Ishikawa (cell line): ENCODE results near the gene LZTS2.

Experiments
- CEBPB ChIP-seq: IDR thresholded peaks from 2 replicates; pipeline ENCODE4 v1.6.1; 2012
- CREB1 ChIP-seq: IDR thresholded peaks from 2 replicates; pipeline ENCODE4 v1.6.1; 2012; ENCODE audit warnings: low read depth
- EP300 ChIP-seq: IDR thresholded peaks from 2 replicates; pipeline ENCODE4 v1.6.1; 2012; ENCODE audit warnings: borderline replicate concordance
- FOXM1 ChIP-seq: IDR thresholded peaks from 2 replicates; pipeline ENCODE4 v1.6.1; 2012; ENCODE audit warnings: low read depth, borderline replicate concordance
- NFIC ChIP-seq: IDR thresholded peaks from 2 replicates; pipeline ENCODE4 v1.6.1; 2012
- RAD21 ChIP-seq: IDR thresholded peaks from 2 replicates; pipeline ENCODE4 v1.6.1; 2012; ENCODE audit warnings: low read depth
- TAF1 ChIP-seq: IDR thresholded peaks from 2 replicates; pipeline ENCODE4 v1.6.1; 2012; ENCODE audit warnings: low read depth, mild to moderate bottlenecking
- TEAD4 ChIP-seq: IDR thresholded peaks from 2 replicates; pipeline ENCODE4 v1.6.1; 2012
- YY1 ChIP-seq: IDR thresholded peaks from 2 replicates; pipeline ENCODE4 v1.6.1; 2012; ENCODE audit warnings: low read depth
- TF ChIP-seq, protein P1 (sequence below): IDR thresholded peaks from 2 replicates; pipeline ENCODE4 v1.6.1; 2012
- TF ChIP-seq, protein P2 (sequence below): IDR thresholded peaks from 2 replicates; pipeline ENCODE4 v1.6.1; 2012; ENCODE audit warnings: low read depth, mild to moderate bottlenecking

DNA sequence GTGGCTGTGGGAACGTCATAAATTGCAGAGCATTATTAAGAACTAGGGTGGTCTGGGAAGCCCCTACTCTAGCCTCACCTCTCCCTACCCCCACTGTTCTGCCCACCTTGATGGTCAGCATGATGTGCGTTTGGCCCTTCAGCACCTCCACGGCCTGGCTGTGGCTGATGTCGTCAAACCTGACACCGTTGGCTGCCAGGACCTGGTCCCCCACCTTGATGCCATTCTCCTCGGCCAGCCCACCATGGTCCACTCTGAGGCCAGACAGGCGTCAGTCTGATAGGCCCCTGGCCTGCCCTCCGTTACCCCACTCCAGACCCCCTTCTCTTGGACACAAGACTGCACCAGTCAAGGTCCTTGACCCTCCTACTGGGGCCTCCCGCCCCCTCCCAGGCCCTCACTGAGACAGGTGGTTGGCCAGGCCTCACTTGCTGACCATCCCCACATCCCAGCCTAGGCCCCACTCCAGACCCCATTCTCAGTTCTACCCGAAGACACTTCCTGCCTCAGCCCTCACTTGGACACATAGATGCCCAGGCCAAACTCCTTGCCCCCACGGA, 22.2 kb downstream of the LZTS2 start:
- TF ChIP-seq YY1 (no peak), CEBPB (no peak), EP300 (no peak), FOXM1 (no peak), RAD21 (no peak), CREB1 (no peak), NFIC (no peak), TAF1 (no peak), TEAD4 (no peak)
- TF ChIP-seq, protein P1, sequence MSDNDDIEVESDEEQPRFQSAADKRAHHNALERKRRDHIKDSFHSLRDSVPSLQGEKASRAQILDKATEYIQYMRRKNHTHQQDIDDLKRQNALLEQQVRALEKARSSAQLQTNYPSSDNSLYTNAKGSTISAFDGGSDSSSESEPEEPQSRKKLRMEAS, result no peak
- TF ChIP-seq, protein P2, sequence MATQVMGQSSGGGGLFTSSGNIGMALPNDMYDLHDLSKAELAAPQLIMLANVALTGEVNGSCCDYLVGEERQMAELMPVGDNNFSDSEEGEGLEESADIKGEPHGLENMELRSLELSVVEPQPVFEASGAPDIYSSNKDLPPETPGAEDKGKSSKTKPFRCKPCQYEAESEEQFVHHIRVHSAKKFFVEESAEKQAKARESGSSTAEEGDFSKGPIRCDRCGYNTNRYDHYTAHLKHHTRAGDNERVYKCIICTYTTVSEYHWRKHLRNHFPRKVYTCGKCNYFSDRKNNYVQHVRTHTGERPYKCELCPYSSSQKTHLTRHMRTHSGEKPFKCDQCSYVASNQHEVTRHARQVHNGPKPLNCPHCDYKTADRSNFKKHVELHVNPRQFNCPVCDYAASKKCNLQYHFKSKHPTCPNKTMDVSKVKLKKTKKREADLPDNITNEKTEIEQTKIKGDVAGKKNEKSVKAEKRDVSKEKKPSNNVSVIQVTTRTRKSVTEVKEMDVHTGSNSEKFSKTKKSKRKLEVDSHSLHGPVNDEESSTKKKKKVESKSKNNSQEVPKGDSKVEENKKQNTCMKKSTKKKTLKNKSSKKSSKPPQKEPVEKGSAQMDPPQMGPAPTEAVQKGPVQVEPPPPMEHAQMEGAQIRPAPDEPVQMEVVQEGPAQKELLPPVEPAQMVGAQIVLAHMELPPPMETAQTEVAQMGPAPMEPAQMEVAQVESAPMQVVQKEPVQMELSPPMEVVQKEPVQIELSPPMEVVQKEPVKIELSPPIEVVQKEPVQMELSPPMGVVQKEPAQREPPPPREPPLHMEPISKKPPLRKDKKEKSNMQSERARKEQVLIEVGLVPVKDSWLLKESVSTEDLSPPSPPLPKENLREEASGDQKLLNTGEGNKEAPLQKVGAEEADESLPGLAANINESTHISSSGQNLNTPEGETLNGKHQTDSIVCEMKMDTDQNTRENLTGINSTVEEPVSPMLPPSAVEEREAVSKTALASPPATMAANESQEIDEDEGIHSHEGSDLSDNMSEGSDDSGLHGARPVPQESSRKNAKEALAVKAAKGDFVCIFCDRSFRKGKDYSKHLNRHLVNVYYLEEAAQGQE, result no peak
